Caco-2 (cell line): ENCODE measurements around the gene TTC24. TPM values are rescaled to one million over a fixed set of nuclear protein-coding genes. Genes with fewer than 3 reads are reported as not detected.

Experiments
- BruUV-seq: library from RNA; stranded (reverse); fragments of 400-500 nt; replicated peaks from 2 replicates; lab custom pipeline; 2021; lab: Mats Ljungman, UMichigan
- CTCF ChIA-PET: fragments of 300-600 bp; sonication (Branson Sonifier 250); formaldehyde crosslinking; loops from one replicate; lab custom pipeline; 2022; ENCODE audit warnings: antibody characterized with exemption; lab: Charles Lee
- POLR2A ChIA-PET: fragments of 300-600 bp; sonication (Branson Sonifier 250); formaldehyde crosslinking; loops from one replicate; lab custom pipeline; 2022; ENCODE audit warnings: antibody characterized with exemption; lab: Charles Lee
- DNase-seq, 2 experiments: peaks; one replicate each; pipeline versions ENCODE4 v3.0.0 to v3.0.0-alpha.2; 2020 to 2022
- H3K27me3 ChIP-seq: replicated peaks from 2 replicates; pipeline ENCODE4 v1.6.0; 2011; ENCODE audit warnings: low read length; ENCODE audit not compliant: control insufficient read depth, insufficient read depth
- H3K36me3 ChIP-seq: 2 replicates; pipeline ENCODE4 v1.5.1; 2011; ENCODE audit warnings: low read length; ENCODE audit not compliant: control insufficient read depth, insufficient read depth
- H3K4me1 ChIP-seq: fragments of 250-450 bp; sonication (Bioruptor Pico); 2 replicates; pipeline ENCODE4 v1.5.1; 2020; ENCODE audit warnings: mild to moderate bottlenecking
- H3K4me3 ChIP-seq: 2 replicates; pipeline ENCODE4 v1.5.1; 2011; ENCODE audit warnings: low read depth, mild to moderate bottlenecking, control low read depth, low read length
- H3K9me3 ChIP-seq: fragments of 250-450 bp; sonication (Bioruptor Pico); 2 replicates; pipeline ENCODE4 v1.5.1; 2020; ENCODE audit warnings: mild to moderate bottlenecking, moderate library complexity
- H3K27ac Mint-ChIP-seq: one replicate; pipeline ENCODE4 v1.8.0; 2022; ENCODE audit warnings: mixed read lengths; ENCODE audit not compliant: unreplicated experiment
- H3K27me3 Mint-ChIP-seq: one replicate; pipeline ENCODE4 v1.8.0; 2022; ENCODE audit warnings: mixed read lengths; ENCODE audit not compliant: insufficient read depth, unreplicated experiment
- H3K36me3 Mint-ChIP-seq: one replicate; pipeline ENCODE4 v1.8.0; 2022; ENCODE audit warnings: mild to moderate bottlenecking, mixed read lengths; ENCODE audit not compliant: insufficient read depth, unreplicated experiment
- H3K4me1 Mint-ChIP-seq: one replicate; pipeline ENCODE4 v1.8.0; 2022; ENCODE audit warnings: low read depth, mixed read lengths; ENCODE audit not compliant: unreplicated experiment
- H3K4me3 Mint-ChIP-seq: one replicate; pipeline ENCODE4 v1.8.0; 2022; ENCODE audit warnings: mild to moderate bottlenecking, moderate library complexity, mixed read lengths; ENCODE audit not compliant: unreplicated experiment
- H3K9me3 Mint-ChIP-seq: one replicate; pipeline ENCODE4 v1.8.0; 2022; ENCODE audit warnings: mixed read lengths; ENCODE audit not compliant: unreplicated experiment
- CTCF ChIP-seq, 2 experiments: fragments of 200-600 bp in 1 of 2; IDR thresholded peaks; 1 replicate in 1 of 2; 2 replicates in 1 of 2; pipeline versions ENCODE4 v1.5.1 to v1.8.0; 2011 to 2022; ENCODE audit warnings: antibody characterized with exemption in 1 of 2, control low read depth in 1 of 2, inconsistent platforms in 1 of 2, low read depth in 1 of 2, low read length in 1 of 2, mild to moderate bottlenecking in 1 of 2, moderate library complexity in 1 of 2; ENCODE audit not compliant: insufficient read depth in 1 of 2, severe bottlenecking in 1 of 2, unreplicated experiment in 1 of 2
- intact Hi-C: fragments of 100-400 bp; cut with micrococcal nuclease; formaldehyde crosslinking; loops from one replicate; pipeline ENCODE4 v1.10.0; 2022; ENCODE audit not compliant: unreplicated experiment
- total RNA-seq: library from RNA; stranded (reverse); gene quantifications from 2 replicates; pipeline ENCODE4 v1.2.3, GENCODE V29; 2022

Gene TTC24
- total RNA-seq, 1 experiment from 2014 or later, result not detected

GRCh38 chr1:156556354-156556753 lies 23.2 kb upstream of the TTC24 start:
- no peaks in the 10 kb centered on the region for H3K9me3 Mint-ChIP-seq
- H3K4me3 ChIP-seq, result no peak overlapping the region
- no TSS peak for BruUV-seq
- no peak for TF ChIP-seq CTCF (IDR thresholded peaks at IDR 0.05; ENCODE audit: insufficient read depth in 1 of 2, low read depth in 1 of 2, low read length in 1 of 2, severe bottlenecking in 1 of 2, unreplicated experiment in 1 of 2)
- POLR2A ChIA-PET, result no interaction called here
- intact Hi-C loops, result no loop called here
- DNase-seq, result no peak
- H3K4me1 Mint-ChIP-seq, result peaks cover 17% of the 10 kb centered on the region
- H3K36me3 Mint-ChIP-seq, result peaks cover 39% of the 10 kb centered on the region
- no peaks in the 10 kb centered on the region for H3K27me3 ChIP-seq
- no peaks in the 10 kb centered on the region for H3K9me3 ChIP-seq
- H3K27ac Mint-ChIP-seq, result no peak overlapping the region
- H3K27me3 Mint-ChIP-seq, result no peaks in the 10 kb centered on the region
- H3K36me3 ChIP-seq, result no peaks in the 10 kb centered on the region
- CTCF ChIA-PET, result interaction anchor here (0.6 kb wide), 1 partner anchor 56 kb away, joined by 3 read pairs; the partner anchor contains the start of gene MEF2D
- no peak overlapping the region for H3K4me3 Mint-ChIP-seq
- peaks cover 20% of the 10 kb centered on the region for H3K4me1 ChIP-seq

GRCh38 chr1:156559086-156559796 lies 20.3 kb upstream of the TTC24 start:
- peak in 1 of 2 experiments; percentile 63 for DNase-seq
- Mint-ChIP-seq H3K27ac (no peak overlapping the region), H3K4me1 (peaks cover 27% of the 10 kb centered on the region), H3K4me3 (no peak overlapping the region), H3K9me3 (no peaks in the 10 kb centered on the region), H3K27me3 (no peaks in the 10 kb centered on the region), H3K36me3 (peaks cover 41% of the 10 kb centered on the region)
- intact Hi-C loops, result no loop called here
- CTCF ChIA-PET, result no interaction called here
- H3K4me1 ChIP-seq, result peaks cover 26% of the 10 kb centered on the region
- H3K36me3 ChIP-seq, result 0 out of 2 replicates have a peak, but pooled peaks cover 1% of the 10 kb centered on the region
- TF ChIP-seq CTCF (IDR thresholded peaks at IDR 0.05; ENCODE audit: insufficient read depth in 1 of 2, low read depth in 1 of 2, low read length in 1 of 2, severe bottlenecking in 1 of 2, unreplicated experiment in 1 of 2), result no peak
- no peaks in the 10 kb centered on the region for H3K9me3 ChIP-seq
- no TSS peak for BruUV-seq
- POLR2A ChIA-PET, result interaction anchor here (0.9 kb wide), 1 partner anchor 59 kb away, joined by 11 read pairs; the partner anchor contains the start of gene MEF2D
- H3K27me3 ChIP-seq, result no peaks in the 10 kb centered on the region
- no peak overlapping the region for H3K4me3 ChIP-seq

- no peak overlapping the region for H3K4me3 ChIP-seq
- ChIA-PET CTCF (no interaction called here), POLR2A (interaction anchor here (0.6 to 0.9 kb wide), 2 partner anchors 56 to 59 kb away, joined by 3 to 11 read pairs; partner anchors contain the start of gene MEF2D)
- H3K4me1 Mint-ChIP-seq, result peaks cover 27% of the 10 kb centered on the region
- DNase-seq, result peak; percentile 62 to 74
- BruUV-seq, result no TSS peak
- H3K27me3 Mint-ChIP-seq, result no peaks in the 10 kb centered on the region
- H3K4me1 ChIP-seq, result peaks cover 26% of the 10 kb centered on the region
- 0 out of 2 replicates have a peak, but pooled peaks cover 1% of the 10 kb centered on the region for H3K36me3 ChIP-seq
- intact Hi-C loops, result no loop called here
- H3K9me3 Mint-ChIP-seq, result no peaks in the 10 kb centered on the region
- no peak overlapping the region for H3K4me3 Mint-ChIP-seq
- H3K9me3 ChIP-seq, result no peaks in the 10 kb centered on the region
- H3K36me3 Mint-ChIP-seq, result peaks cover 36% of the 10 kb centered on the region
- H3K27ac Mint-ChIP-seq, result no peak overlapping the region
- no peaks in the 10 kb centered on the region for H3K27me3 ChIP-seq
- TF ChIP-seq CTCF (IDR thresholded peaks at IDR 0.05; ENCODE audit: insufficient read depth in 1 of 2, low read depth in 1 of 2, low read length in 1 of 2, severe bottlenecking in 1 of 2, unreplicated experiment in 1 of 2), result no peak
These were observed 19.6 kb upstream of the TTC24 start for GRCh38 chr1:156559797-156560385.
